Daoy (cell line): ENCODE data around the gene SPANXN5. TPM values are rescaled to one million over a fixed set of nuclear protein-coding genes. Genes with fewer than 3 reads are reported as not detected.
"Not testable (repeated sequence)": the region's sequence is repeated elsewhere in the genome, so short reads cannot be mapped to it uniquely, and the experiment has no call there.

ENCODE experiments used
- DNase-seq: peaks from one replicate; pipeline ENCODE4 v3.0.0-alpha.2; 2015; ENCODE audit warnings: low read depth
- total RNA-seq: library from RNA; depleted of rRNA; stranded (reverse); fragments of >200 nt; shearing (Covaris generic); gene quantifications from 2 replicates; pipeline ENCODE4 v1.2.3, GENCODE V29; 2014; rRNA removed

SPANXN5 gene
- not detected in 2 replicates for total RNA-seq

- peak; percentile 23 for DNase-seq
These were observed at the start of gene SPANXN5 for GRCh38 chrX:52797327-52797726. Gene SPANXN5, minus strand, starts transcription at chrX:52797427. Its CDS starts 79 bp downstream, at chrX:52797348.

- not testable (repeated sequence) for DNase-seq
These were observed 46.4 kb upstream of the SPANXN5 start for GRCh38 chrX:52843619-52844018.

DNA sequence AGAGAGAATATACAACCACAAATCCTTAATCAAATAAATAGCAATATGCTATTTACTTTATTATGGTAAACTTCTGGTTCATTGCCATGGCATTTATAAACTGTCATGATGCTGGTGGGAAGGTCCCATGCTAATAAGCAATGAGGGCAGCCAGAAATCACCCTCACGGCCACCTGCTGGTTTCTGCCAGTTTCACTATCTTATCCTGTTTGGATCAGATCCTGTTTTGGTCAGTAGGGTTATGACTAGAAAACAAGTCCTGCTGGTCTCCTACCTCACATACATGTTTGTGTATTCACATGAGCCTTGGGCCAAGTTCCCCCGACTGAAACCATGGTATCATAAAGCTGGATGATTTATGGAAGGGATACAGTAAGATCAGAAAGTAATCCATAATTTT is 41.9 kb upstream of the SPANXN5 start:
- no peak for DNase-seq

DNA sequence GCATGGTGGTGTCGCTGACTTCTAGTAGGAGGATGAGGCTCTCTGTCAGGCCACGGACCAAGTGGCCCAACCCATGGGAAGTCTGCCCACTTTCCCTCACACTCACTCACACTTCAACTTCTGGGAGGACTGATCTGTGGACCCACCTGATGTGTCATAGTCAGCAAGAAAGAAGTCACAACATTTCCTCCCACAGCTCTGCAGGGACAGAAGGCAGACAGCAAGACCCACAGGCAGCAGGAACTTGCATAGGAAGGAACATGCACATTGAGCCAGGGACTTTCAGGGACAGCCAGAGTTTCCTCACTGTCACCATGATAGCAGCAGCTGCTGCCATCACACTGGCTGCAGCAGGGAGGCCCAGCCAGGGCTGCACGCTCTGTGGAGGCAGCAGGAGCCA is 33.3 kb upstream of the SPANXN5 start:
- no peak for DNase-seq

GRCh38 chrX:52824608-52825007 is 27.4 kb upstream of the SPANXN5 start:
- no peak for DNase-seq

- no peak for DNase-seq
These were observed 24.0 kb upstream of the SPANXN5 start for GRCh38 chrX:52821079-52821760.

- DNase-seq: no peak
These were observed 22.6 kb upstream of the SPANXN5 start for GRCh38 chrX:52819788-52820187.

- peak; percentile 3 for DNase-seq
These were observed 13.9 kb upstream of the SPANXN5 start, which contains the start of gene XAGE5 for GRCh38 chrX:52811065-52811625. Gene XAGE5, plus strand, starts transcription at chrX:52811287. Its CDS starts 1,280 bp downstream, at chrX:52812567.

DNA sequence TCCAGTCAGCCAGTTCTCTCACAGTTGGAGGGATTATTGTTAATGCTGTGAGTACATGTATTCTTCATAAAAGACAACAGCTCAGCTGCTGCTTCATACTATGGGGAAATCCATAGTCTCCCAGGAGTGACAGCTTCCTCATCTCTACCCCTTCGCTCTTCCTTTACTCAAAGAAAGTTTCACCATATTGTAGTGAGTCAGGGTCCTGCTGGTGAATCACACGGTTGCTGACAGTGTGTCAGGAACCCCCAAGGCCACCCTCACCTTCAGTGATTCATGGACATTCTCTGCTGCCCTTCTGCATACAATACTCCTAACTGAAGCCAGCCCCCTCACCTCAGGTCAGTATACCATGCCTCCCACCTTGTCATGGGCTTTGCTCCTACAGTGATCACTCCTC is 7.6 kb upstream of the SPANXN5 start:
- DNase-seq: peak; percentile 15

DNA sequence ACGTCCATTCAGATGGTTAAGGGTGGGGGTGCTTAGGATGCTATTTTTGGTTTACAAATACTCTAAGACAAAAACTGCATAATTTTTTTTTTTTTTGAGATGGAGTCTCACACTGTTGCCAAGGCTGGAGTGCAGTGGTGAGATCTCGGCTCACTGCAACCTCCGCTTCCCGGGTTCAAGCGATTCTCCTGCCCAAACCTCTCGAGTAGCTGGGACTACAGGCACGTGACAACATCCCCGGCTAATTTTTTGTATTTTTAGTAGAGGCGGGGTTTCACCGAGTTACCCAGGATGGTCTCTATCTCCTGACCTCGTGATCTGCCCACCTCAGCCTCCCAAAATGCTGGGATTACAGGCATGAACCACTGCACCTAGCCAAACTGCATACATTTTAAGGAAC is 23.7 kb downstream of the SPANXN5 start:
- DNase-seq: not testable (repeated sequence)

GRCh38 chrX:52765983-52766382 is 31.2 kb downstream of the SPANXN5 start:
- DNase-seq: not testable (repeated sequence)

- not testable (repeated sequence) for DNase-seq
These were observed 46.3 kb downstream of the SPANXN5 start, which contains the start of gene SSX2B for GRCh38 chrX:52750952-52751351. Gene SSX2B, plus strand, starts transcription at chrX:52751252. Its CDS starts 1,429 bp downstream, at chrX:52752681.

Other genes with a start within 250 kb of the SPANXN5 start
- gene SSX7, start 142.5 kb downstream of the SPANXN5 start, total RNA-seq: not detected in 2 replicates
- gene SSX2, start 90.2 kb downstream of the SPANXN5 start, total RNA-seq: not detected in 2 replicates
- 1.5 and 2.6 TPM in 2 replicates for gene SSX2B, start 46.2 kb downstream of the SPANXN5 start, total RNA-seq
- gene XAGE5, start 13.9 kb upstream of the SPANXN5 start, total RNA-seq: not detected in 2 replicates
- not detected in 2 replicates for gene XAGE3, start 70.7 kb upstream of the SPANXN5 start, total RNA-seq
- 3.5 and 7.9 TPM in 2 replicates for gene FAM156B, start 99.9 kb upstream of the SPANXN5 start, total RNA-seq
- 6.6 and 21.7 TPM in 2 replicates for gene FAM156A, start 161.1 kb upstream of the SPANXN5 start, total RNA-seq